ENCODE results near the gene ERC2. TPM values are rescaled to one million over a fixed set of nuclear protein-coding genes. Genes with fewer than 3 reads are reported as not detected.

The ERC2 gene
- total and polyA plus RNA-seq, 9 donors = 1.2 to 9.4 (median 5.4) TPM

DNA sequence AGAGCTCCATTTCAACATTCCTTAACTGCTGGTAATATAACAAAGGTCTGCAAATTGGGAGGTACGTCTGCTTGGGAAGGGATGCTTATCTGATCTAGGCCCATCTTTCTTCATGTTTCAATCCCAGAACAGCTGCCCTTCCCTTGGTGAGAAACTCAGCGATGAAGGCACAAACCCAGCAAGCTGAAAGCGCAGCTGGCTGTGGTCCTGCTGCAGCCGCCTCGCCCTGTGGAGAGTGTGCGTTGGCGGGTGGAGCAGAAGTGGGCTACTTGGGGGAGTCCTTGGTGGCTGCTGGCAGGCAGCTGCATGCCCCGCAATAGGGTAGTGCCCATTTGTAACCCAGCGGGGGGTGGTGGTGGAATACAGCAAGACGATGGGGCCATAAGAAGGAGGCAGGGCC lies 820.6 kb downstream of the ERC2 start:
- Histone ChIP-seq H3K27ac (no peak overlapping the region), H3K9me3 (no peaks in the 10 kb centered on the region), H3K36me3 (no peaks in the 10 kb centered on the region), H3K4me3 (no peak overlapping the region), H3K27me3 (no peaks in the 10 kb centered on the region), H3K4me1 (ENCODE audit: insufficient read depth) (no peaks in the 10 kb centered on the region)
- DNase-seq = no peak
- TF ChIP-seq EP300 (IDR thresholded peaks at IDR 0.05) = no peak
- TF ChIP-seq, protein P1, sequence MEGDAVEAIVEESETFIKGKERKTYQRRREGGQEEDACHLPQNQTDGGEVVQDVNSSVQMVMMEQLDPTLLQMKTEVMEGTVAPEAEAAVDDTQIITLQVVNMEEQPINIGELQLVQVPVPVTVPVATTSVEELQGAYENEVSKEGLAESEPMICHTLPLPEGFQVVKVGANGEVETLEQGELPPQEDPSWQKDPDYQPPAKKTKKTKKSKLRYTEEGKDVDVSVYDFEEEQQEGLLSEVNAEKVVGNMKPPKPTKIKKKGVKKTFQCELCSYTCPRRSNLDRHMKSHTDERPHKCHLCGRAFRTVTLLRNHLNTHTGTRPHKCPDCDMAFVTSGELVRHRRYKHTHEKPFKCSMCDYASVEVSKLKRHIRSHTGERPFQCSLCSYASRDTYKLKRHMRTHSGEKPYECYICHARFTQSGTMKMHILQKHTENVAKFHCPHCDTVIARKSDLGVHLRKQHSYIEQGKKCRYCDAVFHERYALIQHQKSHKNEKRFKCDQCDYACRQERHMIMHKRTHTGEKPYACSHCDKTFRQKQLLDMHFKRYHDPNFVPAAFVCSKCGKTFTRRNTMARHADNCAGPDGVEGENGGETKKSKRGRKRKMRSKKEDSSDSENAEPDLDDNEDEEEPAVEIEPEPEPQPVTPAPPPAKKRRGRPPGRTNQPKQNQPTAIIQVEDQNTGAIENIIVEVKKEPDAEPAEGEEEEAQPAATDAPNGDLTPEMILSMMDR (IDR thresholded peaks at IDR 0.05) = no peak
- TF ChIP-seq POLR2A (IDR thresholded peaks at IDR 0.05) = no peak
- intact Hi-C loops (cut with DNase I) = no loop called here
- WGBS, 3 donors = 62 to 79% (median 74%) methylated on average over 10 of the region's 10 CpGs

DNA sequence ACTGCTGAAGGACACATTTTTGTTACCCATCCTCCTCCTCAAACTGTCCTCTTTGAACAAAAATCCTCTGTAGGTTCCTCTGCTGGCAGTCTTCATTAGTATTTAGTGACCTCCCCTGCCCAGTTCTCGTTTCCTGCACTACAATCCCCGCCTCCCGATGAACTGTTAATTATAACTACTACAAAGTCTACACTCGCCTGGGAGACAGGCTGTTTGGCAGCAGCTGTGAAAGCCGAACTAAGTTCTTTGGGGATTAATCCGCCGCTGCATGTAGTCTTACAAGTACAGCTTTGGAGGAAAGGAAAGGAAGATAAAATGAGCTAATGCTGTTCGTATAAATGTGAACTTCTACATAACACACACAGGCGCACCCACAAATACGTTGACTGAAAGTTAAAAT lies 821.2 kb downstream of the ERC2 start:
- no peak overlapping the region for H3K4me3 ChIP-seq
- intact Hi-C loops (cut with DNase I) = no loop called here
- no peaks in the 10 kb centered on the region for H3K9me3 ChIP-seq
- no peak overlapping the region for H3K27ac ChIP-seq
- whole genome bisulfite sequencing, 3 donors = 36 to 55% (median 49%) methylated on average over 10 of the region's 10 CpGs
- H3K27me3 ChIP-seq = no peaks in the 10 kb centered on the region
- no peak for DNase-seq
- no peaks in the 10 kb centered on the region for H3K4me1 ChIP-seq (ENCODE audit: insufficient read depth)
- H3K36me3 ChIP-seq = no peaks in the 10 kb centered on the region
- TF ChIP-seq POLR2A (IDR thresholded peaks at IDR 0.05) (no peak), EP300 (IDR thresholded peaks at IDR 0.05) (no peak)

DNA sequence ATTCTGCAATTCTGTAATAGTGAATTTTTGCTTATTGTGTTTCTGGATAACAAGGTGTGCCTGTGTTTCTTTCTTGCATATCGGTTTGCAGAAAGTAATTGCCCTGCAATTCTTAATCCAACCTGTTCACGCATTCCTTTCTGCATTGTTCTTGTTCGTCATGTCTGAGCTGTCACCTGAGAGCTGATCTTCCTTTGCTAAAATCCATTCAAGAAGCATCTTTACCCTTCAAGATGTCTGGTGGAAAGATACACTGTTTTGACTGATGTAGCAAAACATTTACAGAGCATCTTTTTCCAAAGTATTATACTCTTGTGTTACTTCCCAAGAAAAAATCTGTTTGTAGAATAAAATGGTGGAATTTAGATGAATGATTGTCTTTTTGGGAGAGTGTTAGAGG lies 822.1 kb downstream of the ERC2 start:
- Histone ChIP-seq H3K4me1 (ENCODE audit: insufficient read depth) (no peaks in the 10 kb centered on the region), H3K36me3 (no peaks in the 10 kb centered on the region), H3K27me3 (no peaks in the 10 kb centered on the region), H3K27ac (no peak overlapping the region), H3K4me3 (no peak overlapping the region), H3K9me3 (no peaks in the 10 kb centered on the region)
- no peak for TF ChIP-seq POLR2A (IDR thresholded peaks at IDR 0.05)
- TF ChIP-seq, protein P1 (IDR thresholded peaks at IDR 0.05) = no peak
- TF ChIP-seq EP300 (IDR thresholded peaks at IDR 0.05) = no peak
- intact Hi-C loops (cut with DNase I) = no loop called here
- 95 to 96% (median 95%) methylated on average over 3 of the region's 3 CpGs for WGBS, 3 donors
- DNase-seq = no peak

DNA sequence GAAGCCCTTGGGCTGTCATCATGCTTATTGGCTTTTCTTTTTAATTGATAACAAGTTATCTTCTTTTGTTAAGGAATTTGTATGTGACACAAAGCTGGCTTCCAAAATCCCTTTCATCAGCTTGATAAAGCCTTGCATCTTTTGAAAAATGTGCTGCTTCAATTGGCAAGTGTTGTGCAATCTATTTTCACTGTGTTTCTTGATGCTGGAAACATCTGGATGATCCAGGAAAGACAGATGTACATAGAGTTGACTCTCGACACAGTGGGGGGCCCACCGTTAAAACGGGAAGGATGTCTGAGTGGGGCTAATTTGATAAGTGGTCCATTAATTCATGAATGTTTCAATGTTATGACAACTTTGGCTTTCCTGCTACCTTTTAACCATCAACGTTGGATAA lies 822.8 kb downstream of the ERC2 start:
- Histone ChIP-seq H3K27ac (no peak overlapping the region), H3K36me3 (no peaks in the 10 kb centered on the region), H3K9me3 (no peaks in the 10 kb centered on the region), H3K27me3 (no peaks in the 10 kb centered on the region), H3K4me3 (no peak overlapping the region), H3K4me1 (ENCODE audit: insufficient read depth) (no peaks in the 10 kb centered on the region)
- intact Hi-C loops (cut with DNase I) = no loop called here
- WGBS, 3 donors = 17 to 24% (median 23%) methylated on average over 4 of the region's 4 CpGs
- TF ChIP-seq POLR2A (IDR thresholded peaks at IDR 0.05) (no peak), EP300 (IDR thresholded peaks at IDR 0.05) (no peak)
- TF ChIP-seq, protein P1 (IDR thresholded peaks at IDR 0.05) = no peak
- no peak for DNase-seq

DNA sequence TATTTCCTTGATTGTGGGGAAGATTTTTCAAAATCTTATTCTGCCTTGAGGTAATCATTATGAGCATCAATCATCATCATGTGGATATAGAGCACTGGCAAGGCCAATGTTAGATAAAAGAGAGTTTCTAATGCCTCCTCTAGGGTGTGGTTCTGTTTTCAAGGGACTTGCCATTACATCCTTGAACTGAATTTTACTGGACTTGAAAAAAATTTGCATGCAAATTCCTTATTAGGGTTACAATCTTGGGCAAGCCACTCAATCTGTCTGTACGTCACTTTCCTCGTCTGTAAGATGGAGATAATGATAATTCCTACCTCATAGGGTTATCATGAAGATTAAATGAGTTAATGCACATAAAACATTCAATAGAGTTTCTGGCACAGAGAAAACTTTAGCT lies 825.0 kb downstream of the ERC2 start:
- H3K36me3 ChIP-seq = no peaks in the 10 kb centered on the region
- no peak overlapping the region for H3K27ac ChIP-seq
- DNase-seq = no peak
- intact Hi-C loops (cut with DNase I) = no loop called here
- H3K4me1 ChIP-seq (ENCODE audit: insufficient read depth) = no peaks in the 10 kb centered on the region
- no peak for TF ChIP-seq POLR2A (IDR thresholded peaks at IDR 0.05)
- TF ChIP-seq EP300 (IDR thresholded peaks at IDR 0.05) = no peak
- TF ChIP-seq, protein P1 (IDR thresholded peaks at IDR 0.05) = no peak
- WGBS, 3 donors = 91 to 96% (median 96%) methylated on average over 2 of the region's 2 CpGs
- no peaks in the 10 kb centered on the region for H3K9me3 ChIP-seq
- H3K27me3 ChIP-seq = no peaks in the 10 kb centered on the region
- H3K4me3 ChIP-seq = no peak overlapping the region

Measured in ovary (tissue), 9 donors.